C4-2B (cell line): ENCODE measurements around the gene TTC28.

Source experiments
- H3K27ac ChIP-seq: fragments of 450-650 bp; 2 replicates; pipeline ENCODE4 v1.5.1; 2017
- ZFX ChIP-seq: fragments of 450-650 bp; IDR thresholded peaks from 2 replicates; pipeline ENCODE4 v1.6.1; 2017
- TF ChIP-seq, protein P1 (sequence below): fragments of 450-650 bp; conservative IDR thresholded peaks from 2 replicates; pipeline ENCODE4 v1.5.1; 2017; ENCODE audit warnings: mild to moderate bottlenecking

Gene TTC28

GRCh38 chr22:28425211-28425610 is 254.4 kb downstream of the TTC28 start:
- H3K27ac ChIP-seq = no peak overlapping the region
- TF ChIP-seq, protein P1, sequence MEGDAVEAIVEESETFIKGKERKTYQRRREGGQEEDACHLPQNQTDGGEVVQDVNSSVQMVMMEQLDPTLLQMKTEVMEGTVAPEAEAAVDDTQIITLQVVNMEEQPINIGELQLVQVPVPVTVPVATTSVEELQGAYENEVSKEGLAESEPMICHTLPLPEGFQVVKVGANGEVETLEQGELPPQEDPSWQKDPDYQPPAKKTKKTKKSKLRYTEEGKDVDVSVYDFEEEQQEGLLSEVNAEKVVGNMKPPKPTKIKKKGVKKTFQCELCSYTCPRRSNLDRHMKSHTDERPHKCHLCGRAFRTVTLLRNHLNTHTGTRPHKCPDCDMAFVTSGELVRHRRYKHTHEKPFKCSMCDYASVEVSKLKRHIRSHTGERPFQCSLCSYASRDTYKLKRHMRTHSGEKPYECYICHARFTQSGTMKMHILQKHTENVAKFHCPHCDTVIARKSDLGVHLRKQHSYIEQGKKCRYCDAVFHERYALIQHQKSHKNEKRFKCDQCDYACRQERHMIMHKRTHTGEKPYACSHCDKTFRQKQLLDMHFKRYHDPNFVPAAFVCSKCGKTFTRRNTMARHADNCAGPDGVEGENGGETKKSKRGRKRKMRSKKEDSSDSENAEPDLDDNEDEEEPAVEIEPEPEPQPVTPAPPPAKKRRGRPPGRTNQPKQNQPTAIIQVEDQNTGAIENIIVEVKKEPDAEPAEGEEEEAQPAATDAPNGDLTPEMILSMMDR = no peak
- TF ChIP-seq ZFX = no peak

DNA sequence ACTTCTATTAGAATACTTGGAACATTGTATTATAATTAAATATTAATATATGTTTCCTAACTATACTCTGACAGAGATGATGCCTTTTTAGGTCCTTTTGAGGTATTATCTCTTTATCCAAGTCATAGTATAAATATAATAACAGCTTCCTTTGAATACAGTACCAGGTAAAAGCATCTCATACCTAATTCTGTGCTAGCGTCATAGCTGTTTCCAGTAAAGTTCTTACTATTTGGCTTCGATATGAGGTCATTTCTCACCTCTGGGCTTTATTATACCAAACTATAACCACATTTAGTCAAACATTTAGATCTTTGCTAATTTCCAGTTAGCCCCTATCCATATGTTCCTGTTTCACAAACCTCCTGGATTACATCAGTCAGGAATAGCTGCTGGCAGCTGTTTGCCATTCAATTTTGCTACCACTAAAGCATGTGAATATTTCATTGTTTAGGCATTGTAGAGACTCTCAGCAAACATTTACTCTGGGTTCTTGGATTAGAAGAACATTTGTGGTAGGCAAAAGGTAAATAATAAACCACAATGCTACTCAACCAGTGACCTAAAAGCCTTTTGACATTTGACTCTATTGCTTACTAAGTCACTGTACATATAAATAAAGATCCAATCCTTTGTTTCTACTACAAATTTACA is 255.1 kb downstream of the TTC28 start:
- TF ChIP-seq ZFX = no peak
- TF ChIP-seq, protein P1 = no peak
- H3K27ac ChIP-seq = no peak overlapping the region

- no peak overlapping the region for H3K27ac ChIP-seq
- TF ChIP-seq ZFX = no peak
- TF ChIP-seq, protein P1 = no peak
Observed at GRCh38 chr22:28419919-28420318, 259.7 kb downstream of the TTC28 start.

- no peak overlapping the region for H3K27ac ChIP-seq
- TF ChIP-seq, protein P1 = no peak
- no peak for TF ChIP-seq ZFX
Observed at GRCh38 chr22:28418008-28418407, 261.6 kb downstream of the TTC28 start.

DNA sequence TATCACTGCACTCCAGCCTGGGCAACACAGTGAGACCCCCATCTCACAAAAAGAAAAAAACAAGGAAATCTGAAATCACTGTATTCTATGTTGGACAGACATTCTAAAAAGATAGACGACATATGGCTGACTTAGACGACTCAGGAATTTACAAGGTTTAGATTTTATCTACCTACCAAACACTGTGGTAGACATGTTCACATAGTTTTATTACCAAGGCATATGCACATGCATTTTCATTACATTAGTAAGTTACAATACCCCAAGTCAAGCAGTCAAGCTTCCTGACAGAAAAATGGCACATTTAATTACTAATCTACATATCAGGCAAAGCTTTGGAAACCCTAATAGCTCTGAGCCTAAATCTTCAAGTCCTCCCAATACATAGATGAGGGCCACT is 262.2 kb downstream of the TTC28 start:
- TF ChIP-seq ZFX = no peak
- TF ChIP-seq, protein P1 = no peak
- no peak overlapping the region for H3K27ac ChIP-seq

DNA sequence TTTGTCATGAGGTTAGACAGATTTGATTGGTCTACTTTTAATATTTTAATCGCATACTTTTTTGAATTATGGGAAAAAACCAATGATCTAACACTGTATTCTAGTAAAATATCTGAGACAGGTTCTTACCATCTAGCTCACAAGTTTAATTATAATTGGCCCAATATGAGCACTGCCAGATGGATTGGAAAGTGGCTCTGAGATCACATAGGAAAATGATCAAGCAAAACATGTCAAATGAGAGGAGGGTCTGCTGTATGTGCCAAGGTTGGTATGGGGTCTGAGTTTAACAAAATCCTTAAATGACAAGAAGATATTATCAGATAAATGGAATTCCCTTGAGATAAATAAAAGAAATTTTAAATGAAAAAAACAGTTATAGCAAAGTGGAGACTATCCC is 264.7 kb downstream of the TTC28 start:
- no peak overlapping the region for H3K27ac ChIP-seq
- no peak for TF ChIP-seq ZFX
- TF ChIP-seq, protein P1 = no peak

GRCh38 chr22:28413612-28414399 is 265.8 kb downstream of the TTC28 start:
- H3K27ac ChIP-seq = no peak overlapping the region
- TF ChIP-seq ZFX = no peak
- TF ChIP-seq, protein P1 = no peak
